Upper lobe of right lung (tissue), 1 donor: ENCODE data around the gene GRK3. TPM values are rescaled to one million over a fixed set of nuclear protein-coding genes. Genes with fewer than 3 reads are reported as not detected.
"Not testable (repeated sequence)": the region's sequence is repeated elsewhere in the genome, so short reads cannot be mapped to it uniquely, and the experiment has no call there.

Experiments
- ATAC-seq: fragments of 200-7000 bp; cut with Tn5 transposase; one replicate; pipeline ENCODE4 v1.9.1; 2020; ENCODE audit warnings: mild to moderate bottlenecking, moderate library complexity
- DNase-seq: peaks from one replicate; pipeline ENCODE4 v3.0.0-alpha.2; 2020
- H3K27ac ChIP-seq: fragments of 200-600 bp; one replicate; pipeline ENCODE4 v1.8.0; 2022
- H3K27me3 ChIP-seq: fragments of 200-600 bp; one replicate; pipeline ENCODE4 v1.8.0; 2022; ENCODE audit warnings: mild to moderate bottlenecking
- H3K36me3 ChIP-seq: fragments of 200-600 bp; one replicate; pipeline ENCODE4 v1.8.0; 2022
- H3K4me1 ChIP-seq: fragments of 200-600 bp; one replicate; pipeline ENCODE4 v1.8.0; 2022
- H3K4me3 ChIP-seq: fragments of 200-600 bp; one replicate; pipeline ENCODE4 v1.8.0; 2022; ENCODE audit warnings: mild to moderate bottlenecking
- H3K9me3 ChIP-seq: fragments of 200-600 bp; one replicate; pipeline ENCODE4 v1.8.0; 2022
- CTCF ChIP-seq: fragments of 200-600 bp; IDR thresholded peaks from one replicate; pipeline ENCODE4 v1.8.0; 2022; ENCODE audit warnings: antibody characterized with exemption
- intact Hi-C: fragments of 100-400 bp; cut with DNase I; formaldehyde crosslinking; loops from one replicate; pipeline ENCODE4 v1.11.0; 2022
- total RNA-seq: library from RNA; stranded (reverse); fragmentation: NEBNext Ultra II Directional; extraction: Animal tissue kit (Norgen Biotek cat#: 25700); gene quantifications from one replicate; pipeline ENCODE4 v1.2.1, GENCODE V29; 2021
- donor health status: DM: no; HTN: yes; CAD: no; lungs with severe emphysema.

GRK3 gene
- total RNA-seq, 1 donor from 2014 or later = 26.0 TPM

DNA sequence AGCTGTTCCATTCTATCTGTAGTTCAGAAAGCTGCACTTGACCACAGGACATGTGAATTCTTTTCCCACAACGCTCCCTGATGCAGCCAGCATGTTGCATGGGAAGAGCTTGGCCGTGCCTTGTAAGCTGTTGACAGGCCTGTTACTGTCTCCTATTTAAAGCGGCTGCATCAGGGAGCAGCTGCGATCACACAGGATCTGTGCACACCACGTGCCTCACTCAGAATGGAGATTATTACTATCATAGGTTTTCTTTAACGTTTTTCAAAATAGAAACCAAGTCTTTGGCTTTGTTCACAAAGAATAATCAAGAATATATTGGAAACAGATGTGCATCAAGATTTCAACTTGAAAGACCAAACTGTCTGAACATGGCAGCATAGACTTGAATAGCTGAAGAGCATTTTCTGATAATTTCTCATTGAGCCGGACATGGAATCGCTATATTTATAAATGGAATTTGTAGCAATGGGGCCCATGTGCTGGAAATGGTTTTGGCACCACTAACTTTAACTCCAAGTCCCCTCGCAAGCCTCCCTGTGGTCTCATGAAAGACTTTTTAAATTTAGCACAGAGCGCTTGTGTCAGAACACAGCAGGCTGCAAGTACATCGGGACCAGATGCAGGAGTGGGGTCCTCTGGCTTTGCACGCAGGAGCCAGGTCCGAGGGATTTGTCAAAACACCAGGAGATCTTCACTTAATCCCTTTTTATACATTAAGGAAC lies 136.7 kb downstream of the GRK3 start:
- ATAC-seq (peak; percentile 58), DNase-seq (no peak)
- no peak for TF ChIP-seq CTCF
- Histone ChIP-seq H3K27ac (no peak overlapping the region), H3K36me3 (peaks cover 5% of the 10 kb centered on the region), H3K4me1 (no peaks in the 10 kb centered on the region), H3K27me3 (no peaks in the 10 kb centered on the region), H3K4me3 (no peak overlapping the region), H3K9me3 (no peaks in the 10 kb centered on the region)
- intact Hi-C loops = loop anchor here (5.0 kb wide), 1 partner anchor 239 kb away; no protein-coding TSS in a partner anchor

DNA sequence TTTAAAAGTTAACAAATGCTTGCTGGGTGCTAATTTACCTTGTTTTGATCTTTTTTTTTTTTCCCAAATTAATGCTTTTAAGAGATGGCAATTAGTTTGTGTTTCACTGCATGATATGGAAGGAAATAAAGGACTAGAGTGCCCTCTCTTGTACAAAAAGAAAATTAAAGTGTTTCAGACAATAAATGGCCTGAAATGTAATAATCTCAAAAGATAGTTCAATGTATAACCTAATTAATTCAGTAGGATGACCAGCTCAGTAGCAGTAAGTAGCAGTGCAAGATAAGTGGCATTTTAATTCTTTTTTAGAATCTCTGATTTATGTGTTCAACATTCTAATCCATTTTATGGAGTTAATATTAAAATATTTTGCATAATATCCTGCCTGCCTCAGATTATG lies 137.6 kb downstream of the GRK3 start:
- Histone ChIP-seq H3K4me1 (no peaks in the 10 kb centered on the region), H3K27me3 (no peaks in the 10 kb centered on the region), H3K9me3 (no peaks in the 10 kb centered on the region), H3K36me3 (peaks cover 5% of the 10 kb centered on the region), H3K27ac (no peak overlapping the region), H3K4me3 (no peak overlapping the region)
- DNase-seq = no peak
- ATAC-seq = no peak
- peak; percentile 48 for TF ChIP-seq CTCF
- intact Hi-C loops = loop anchor here (5.0 kb wide), 1 partner anchor 240 kb away; no protein-coding TSS in a partner anchor

- no peak overlapping the region for H3K4me3 ChIP-seq
- H3K27me3 ChIP-seq = no peaks in the 10 kb centered on the region
- H3K4me1 ChIP-seq = no peaks in the 10 kb centered on the region
- H3K9me3 ChIP-seq = no peaks in the 10 kb centered on the region
- DNase-seq (no peak), ATAC-seq (no peak)
- no peak overlapping the region for H3K27ac ChIP-seq
- TF ChIP-seq CTCF = no peak
- peaks cover 9% of the 10 kb centered on the region for H3K36me3 ChIP-seq
- intact Hi-C loops = loop anchor here (5.0 kb wide), 1 partner anchor 240 kb away; no protein-coding TSS in a partner anchor
Measured at GRCh38 chr22:25702571-25703167, 138.2 kb downstream of the GRK3 start.

DNA sequence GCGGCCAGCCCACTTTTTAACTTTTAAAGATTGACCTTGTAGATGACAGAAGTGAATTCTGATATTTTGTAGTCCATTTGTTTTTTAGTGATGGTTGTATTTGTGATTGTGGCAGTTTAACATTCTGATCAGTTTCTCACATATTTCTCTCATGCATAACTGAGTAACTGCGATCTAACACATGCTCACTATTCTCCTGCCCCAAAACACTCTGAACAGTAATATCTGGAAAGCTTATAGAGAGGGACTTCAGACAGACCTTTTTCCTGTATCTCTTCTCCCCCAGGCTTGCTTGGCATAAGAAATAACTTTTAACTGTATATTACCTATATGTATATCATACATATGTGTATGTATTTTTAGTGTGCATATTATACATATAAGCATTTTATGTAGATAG lies 140.2 kb downstream of the GRK3 start:
- no peak overlapping the region for H3K27ac ChIP-seq
- TF ChIP-seq CTCF = no peak
- ATAC-seq = no peak
- peaks cover 11% of the 10 kb centered on the region for H3K36me3 ChIP-seq
- DNase-seq = no peak
- H3K9me3 ChIP-seq = no peaks in the 10 kb centered on the region
- intact Hi-C loops = loop anchor here (5.0 kb wide), 1 partner anchor 242 kb away; no protein-coding TSS in a partner anchor
- H3K27me3 ChIP-seq = no peaks in the 10 kb centered on the region
- H3K4me1 ChIP-seq = no peaks in the 10 kb centered on the region
- H3K4me3 ChIP-seq = no peak overlapping the region

- intact Hi-C loops = no loop called here
- peaks cover 20% of the 10 kb centered on the region for H3K36me3 ChIP-seq
- no peak overlapping the region for H3K27ac ChIP-seq
- TF ChIP-seq CTCF = no peak
- no peaks in the 10 kb centered on the region for H3K9me3 ChIP-seq
- no peak overlapping the region for H3K4me3 ChIP-seq
- H3K4me1 ChIP-seq = no peaks in the 10 kb centered on the region
- no peak for ATAC-seq
- no peak for DNase-seq
- no peaks in the 10 kb centered on the region for H3K27me3 ChIP-seq
Measured at GRCh38 chr22:25706197-25706596, 141.7 kb downstream of the GRK3 start.

GRCh38 chr22:25708430-25708829 lies 144.0 kb downstream of the GRK3 start:
- H3K9me3 ChIP-seq, H3K4me1 ChIP-seq, DNase-seq, H3K4me3 ChIP-seq, ATAC-seq, intact Hi-C loops, H3K27ac ChIP-seq, H3K27me3 ChIP-seq: not testable (repeated sequence)
- H3K36me3 ChIP-seq = peaks cover 29% of the 10 kb centered on the region
